HG02610 (cell line): ENCODE data around the gene FEM1B.

Experiments
- ATAC-seq: cut with Tn5 transposase; IDR thresholded peaks from one replicate; pipeline ENCODE4 v1.9.1; 2021; ENCODE audit warnings: mild to moderate bottlenecking, moderate library complexity; ENCODE audit not compliant: unreplicated experiment

The FEM1B gene

DNA sequence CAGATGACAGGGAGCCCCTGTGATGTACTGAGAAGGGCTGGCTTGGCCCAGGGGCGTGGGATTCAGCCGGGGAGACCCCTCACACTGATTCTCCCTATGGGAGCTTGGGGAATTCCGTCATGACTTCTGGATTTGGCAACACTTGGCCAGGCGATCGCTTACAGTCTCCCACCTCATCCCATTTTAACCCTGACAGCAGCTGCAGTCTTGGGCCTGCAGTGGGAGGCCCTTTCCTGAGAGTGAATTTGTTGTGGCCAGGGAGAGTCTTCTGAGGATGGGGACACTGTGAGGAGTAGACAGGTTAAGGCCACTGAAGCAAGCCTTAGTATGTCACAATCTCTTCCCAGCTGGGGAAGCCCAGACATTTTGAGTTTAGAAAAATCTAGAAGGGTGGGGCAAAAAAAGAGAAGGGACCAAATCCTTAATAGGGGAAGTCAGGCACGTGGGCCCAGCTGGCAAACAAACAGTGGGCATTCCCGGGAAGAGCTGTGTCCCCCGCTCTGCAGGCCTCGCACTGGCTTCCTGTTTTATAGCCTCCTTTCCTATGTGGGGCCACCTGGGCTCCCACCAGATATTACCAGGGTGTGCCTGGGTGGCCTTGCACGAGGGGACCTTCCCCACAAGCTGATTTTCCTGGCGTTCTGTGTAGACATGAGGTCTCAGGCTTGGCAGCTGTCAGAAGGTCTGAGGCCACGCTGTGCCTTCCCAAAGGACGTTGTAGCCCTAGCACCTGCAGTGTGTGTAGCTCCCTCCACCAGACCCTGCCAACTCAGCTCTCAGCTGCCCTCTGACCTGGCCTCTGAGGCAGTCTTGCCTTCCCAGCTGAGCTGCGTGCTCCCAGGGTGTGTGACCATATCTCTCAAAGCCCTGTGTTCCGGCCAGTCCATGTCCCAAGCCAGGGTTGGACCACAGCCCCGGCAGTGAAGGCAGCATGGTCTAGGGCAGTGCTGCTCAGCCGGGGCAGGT lies 64.5 kb downstream of the FEM1B start:
- ATAC-seq: no peak

GRCh38 chr15:68343579-68344225 lies 66.2 kb downstream of the FEM1B start:
- no peak for ATAC-seq

GRCh38 chr15:68344600-68344999 lies 67.1 kb downstream of the FEM1B start:
- no peak for ATAC-seq
